ENCODE measurements around the gene PDE4D. TPM values are rescaled to one million over a fixed set of nuclear protein-coding genes. Genes with fewer than 3 reads are reported as not detected.
A peak's percentile ranks its signal among the peaks of the same experiment; 100 is the strongest.

PDE4D gene
- total RNA-seq, 1 experiment from 2014 or later: 3.3 TPM

GRCh38 chr5:59891962-59892643, 1.4 kb downstream of the PDE4D start:
- POLR2A ChIA-PET: no interaction called here

GRCh38 chr5:59887274-59887673, 6.3 kb downstream of the PDE4D start:
- no peaks in the 10 kb centered on the region for H3K36me3 Mint-ChIP-seq
- H3K4me3 Mint-ChIP-seq: no peak overlapping the region
- no peak overlapping the region for H3K27ac Mint-ChIP-seq
- peaks cover 6% of the 10 kb centered on the region for H3K4me1 Mint-ChIP-seq
- H3K9me3 Mint-ChIP-seq: no peaks in the 10 kb centered on the region
- no peak for DNase-seq (ENCODE audit: low spot score)
- H3K27me3 Mint-ChIP-seq (ENCODE audit: low read depth): peaks cover 20% of the 10 kb centered on the region
- ChIA-PET POLR2A (no interaction called here), CTCF (no interaction called here)
- no peak for TF ChIP-seq IRF1 (CRISPR knock-in tag; IDR thresholded peaks at IDR 0.05)
- TF ChIP-seq CREM (CRISPR knock-in tag; IDR thresholded peaks at IDR 0.05): no peak
- no peak for TF ChIP-seq CREB1 (CRISPR knock-in tag; IDR thresholded peaks at IDR 0.05)
- no peak for TF ChIP-seq ETV6 (CRISPR knock-in tag; IDR thresholded peaks at IDR 0.05)
- TF ChIP-seq ZNF425 (CRISPR knock-in tag; conservative IDR thresholded peaks at IDR 0.05): no peak
- TF ChIP-seq SOX15 (CRISPR knock-in tag; IDR thresholded peaks at IDR 0.05): no peak
- TF ChIP-seq SMAD3 (CRISPR knock-in tag; IDR thresholded peaks at IDR 0.05; ENCODE audit: borderline replicate concordance): no peak
- no peak for TF ChIP-seq RORB (CRISPR knock-in tag; IDR thresholded peaks at IDR 0.05)
- TF ChIP-seq ZNF232 (CRISPR knock-in tag; IDR thresholded peaks at IDR 0.05): no peak
- TF ChIP-seq FOXK1 (CRISPR knock-in tag; IDR thresholded peaks at IDR 0.05): no peak
- TF ChIP-seq PRDM15 (CRISPR knock-in tag; IDR thresholded peaks at IDR 0.05): no peak
- ATAC-seq: no peak

More at GRCh38 chr5:59891962-59892643, 1.4 kb downstream of the PDE4D start:
- no peak overlapping the region for H3K27ac Mint-ChIP-seq
- H3K9me3 Mint-ChIP-seq: no peaks in the 10 kb centered on the region
- peak overlapping the region; percentile 71 for H3K4me3 Mint-ChIP-seq
- H3K4me1 Mint-ChIP-seq: peaks cover 21% of the 10 kb centered on the region
- H3K36me3 Mint-ChIP-seq: no peaks in the 10 kb centered on the region
- ATAC-seq (no peak), DNase-seq (ENCODE audit: low spot score) (no peak)
- TF ChIP-seq ZNF219 (CRISPR knock-in tag; IDR thresholded peaks at IDR 0.05; ENCODE audit: borderline replicate concordance) (no peak), JUN (CRISPR knock-in tag; IDR thresholded peaks at IDR 0.05) (no peak)
- CTCF ChIA-PET: no interaction called here
- peaks cover 66% of the 10 kb centered on the region for H3K27me3 Mint-ChIP-seq (ENCODE audit: low read depth)

GRCh38 chr5:59874675-59875074, 18.9 kb downstream of the PDE4D start:
- POLR2A ChIA-PET: no interaction called here
- no peak for TF ChIP-seq TEAD4 (CRISPR knock-in tag; IDR thresholded peaks at IDR 0.05)
- Mint-ChIP-seq H3K4me3 (no peak overlapping the region), H3K9me3 (no peaks in the 10 kb centered on the region), H3K36me3 (no peaks in the 10 kb centered on the region), H3K27ac (no peak overlapping the region), H3K4me1 (peaks cover 4% of the 10 kb centered on the region), H3K27me3 (ENCODE audit: low read depth) (no peaks in the 10 kb centered on the region)
- DNase-seq (ENCODE audit: low spot score) (no peak), ATAC-seq (no peak)
- CTCF ChIA-PET: no interaction called here

- no peak overlapping the region for H3K4me3 Mint-ChIP-seq
- H3K27me3 Mint-ChIP-seq (ENCODE audit: low read depth): no peaks in the 10 kb centered on the region
- no peak overlapping the region for H3K27ac Mint-ChIP-seq
- no peaks in the 10 kb centered on the region for H3K9me3 Mint-ChIP-seq
- peaks cover 19% of the 10 kb centered on the region for H3K4me1 Mint-ChIP-seq
- POLR2A ChIA-PET: no interaction called here
- no peak for ATAC-seq
- no peak for DNase-seq (ENCODE audit: low spot score)
- H3K36me3 Mint-ChIP-seq: no peaks in the 10 kb centered on the region
- CTCF ChIA-PET: no interaction called here
- TF ChIP-seq E2F1 (CRISPR knock-in tag; IDR thresholded peaks at IDR 0.05): no peak
- TF ChIP-seq ZBTB21 (CRISPR knock-in tag; IDR thresholded peaks at IDR 0.05; ENCODE audit: borderline replicate concordance): no peak
- TF ChIP-seq RORB (CRISPR knock-in tag; IDR thresholded peaks at IDR 0.05): no peak
- no peak for TF ChIP-seq NR2C2 (CRISPR knock-in tag; IDR thresholded peaks at IDR 0.05)
- no peak for TF ChIP-seq ZSCAN18 (CRISPR knock-in tag; IDR thresholded peaks at IDR 0.05)
- TF ChIP-seq CREB1 (CRISPR knock-in tag; IDR thresholded peaks at IDR 0.05): no peak
- TF ChIP-seq IRF2 (CRISPR knock-in tag; IDR thresholded peaks at IDR 0.05; ENCODE audit: borderline replicate concordance, low read depth): no peak
- TF ChIP-seq USF1 (CRISPR knock-in tag; IDR thresholded peaks at IDR 0.05): no peak
These were observed 20.4 kb downstream of the PDE4D start for GRCh38 chr5:59873113-59873512.
